ENCODE data around the gene ACACA.

Gene ACACA

DNA sequence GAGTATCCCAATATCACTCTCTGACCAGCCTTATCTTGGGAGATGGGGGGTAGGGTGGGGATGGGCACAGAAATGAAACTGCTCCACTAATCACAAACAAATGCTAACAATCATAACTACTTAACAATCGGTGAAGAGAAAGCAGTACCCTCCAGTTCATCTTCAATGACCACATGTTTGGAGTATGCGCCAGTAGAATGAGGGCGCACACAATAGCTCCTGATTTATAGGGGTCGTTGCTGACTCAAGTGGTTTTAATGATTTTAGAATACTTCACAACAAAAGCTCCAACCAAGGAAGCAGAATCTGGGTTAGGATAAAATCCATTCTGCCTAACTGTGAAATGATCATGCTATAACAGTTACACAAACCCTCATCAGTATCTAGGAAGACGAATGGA is 273.5 kb downstream of the ACACA start:
- ChIA-PET CTCF (interaction anchor here (1.0 to 1.3 kb wide), 4 partner anchors 13 to 76 kb away, joined by 3 to 4 read pairs (median 4); no protein-coding TSS in a partner anchor), POLR2A (no interaction called here)
- Histone ChIP-seq H3K27me3 (replicated peaks in 2 of 5; ENCODE audit: control insufficient read depth in 4 of 5, insufficient read depth in 5 of 5, low read length in 4 of 5) (no peaks in the 10 kb centered on the region), H3K4me3 (ENCODE audit: control insufficient read depth in 1 of 7, extremely low read depth in 1 of 7, insufficient read depth in 4 of 7, low read depth in 2 of 7, low read length in 6 of 7) (no peak overlapping the region), H3K9me3 (ENCODE audit: control extremely low read depth in 1 of 5, control insufficient read depth in 4 of 5, insufficient read depth in 2 of 5, low read depth in 1 of 5, low read length in 4 of 5) (no peaks in the 10 kb centered on the region), H3K27ac (ENCODE audit: insufficient read depth in 1 of 2, low read depth in 1 of 2, low read length in 2 of 2, poor library complexity in 1 of 2, severe bottlenecking in 2 of 2) (no peak overlapping the region), H3K4me1 (ENCODE audit: control extremely low read depth in 1 of 4, control insufficient read depth in 4 of 4, insufficient read depth in 4 of 4, low read length in 3 of 4) (peaks cover 0 to 24% (median 12%) of the 10 kb centered on the region in 4 experiments), H3K36me3 (ENCODE audit: control insufficient read depth in 4 of 4, insufficient read depth in 4 of 4, low read length in 3 of 4) (peaks cover 0 to 60% (median 12%) of the 10 kb centered on the region in 4 experiments)
- 92% methylated on average over 1 of the region's 5 CpGs for WGBS (ENCODE audit: insufficient coverage)
- no peak for DNase-seq

DNA sequence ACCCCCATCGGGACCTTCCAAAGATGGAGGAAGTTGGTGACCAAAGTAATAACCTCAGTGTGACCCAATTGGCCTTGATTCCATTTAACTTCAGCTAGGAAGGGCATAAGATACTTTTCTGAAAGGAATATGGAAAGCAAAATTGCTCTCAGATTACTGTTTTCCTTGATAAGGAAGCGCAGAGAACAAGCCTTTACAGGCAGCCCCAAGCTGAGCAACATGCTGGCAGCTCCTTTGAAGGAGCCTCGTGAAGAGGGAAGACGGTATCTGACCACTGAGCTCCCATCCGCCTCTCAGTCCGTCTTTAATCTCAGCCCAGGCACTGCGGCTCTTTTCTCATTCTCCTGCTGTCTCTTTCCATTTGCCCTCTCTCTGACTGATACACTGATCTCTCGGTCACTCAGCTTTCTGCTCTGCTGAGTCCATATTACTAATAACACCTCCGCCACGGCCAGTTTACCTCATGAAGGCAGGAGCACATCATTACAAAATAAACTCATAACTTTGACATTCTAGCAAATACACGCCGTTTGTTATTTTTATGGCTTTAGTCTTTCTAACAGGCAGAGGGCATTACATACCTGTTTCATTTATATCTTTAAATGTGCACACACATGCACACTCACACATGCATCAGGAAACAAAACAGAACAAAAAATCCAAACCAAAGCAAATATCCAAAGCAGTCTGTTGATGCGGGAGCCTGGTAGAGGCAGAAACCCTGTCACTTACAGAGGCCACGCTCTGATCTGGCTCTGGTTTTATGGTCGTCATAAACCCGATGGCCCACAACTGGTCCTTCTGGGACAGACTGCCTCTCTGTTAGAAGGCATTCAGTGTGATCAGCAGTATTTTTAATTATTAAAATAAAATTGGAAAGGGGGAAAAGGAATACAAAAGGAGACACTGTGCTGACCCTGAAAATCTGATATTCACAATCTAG is 274.7 kb downstream of the ACACA start:
- ChIA-PET CTCF (interaction anchor here (1.0 to 1.3 kb wide), 3 partner anchors 14 to 75 kb away, joined by 3 read pairs; no protein-coding TSS in a partner anchor), POLR2A (no interaction called here)
- Histone ChIP-seq H3K36me3 (ENCODE audit: control insufficient read depth in 4 of 4, insufficient read depth in 4 of 4, low read length in 3 of 4) (peaks cover 0 to 53% (median 12%) of the 10 kb centered on the region in 4 experiments), H3K27me3 (replicated peaks in 2 of 5; ENCODE audit: control insufficient read depth in 4 of 5, insufficient read depth in 5 of 5, low read length in 4 of 5) (no peaks in the 10 kb centered on the region), H3K4me1 (ENCODE audit: control extremely low read depth in 1 of 4, control insufficient read depth in 4 of 4, insufficient read depth in 4 of 4, low read length in 3 of 4) (peaks cover 0 to 24% (median 12%) of the 10 kb centered on the region in 4 experiments), H3K9me3 (ENCODE audit: control extremely low read depth in 1 of 5, control insufficient read depth in 4 of 5, insufficient read depth in 2 of 5, low read depth in 1 of 5, low read length in 4 of 5) (no peaks in the 10 kb centered on the region), H3K27ac (ENCODE audit: insufficient read depth in 1 of 2, low read depth in 1 of 2, low read length in 2 of 2, poor library complexity in 1 of 2, severe bottlenecking in 2 of 2) (no peak overlapping the region), H3K4me3 (ENCODE audit: control insufficient read depth in 1 of 7, extremely low read depth in 1 of 7, insufficient read depth in 4 of 7, low read depth in 2 of 7, low read length in 6 of 7) (no peak overlapping the region)
- DNase-seq, result no peak
- WGBS (ENCODE audit: insufficient coverage), result 95% methylated on average over 16 of the region's 16 CpGs

DNA sequence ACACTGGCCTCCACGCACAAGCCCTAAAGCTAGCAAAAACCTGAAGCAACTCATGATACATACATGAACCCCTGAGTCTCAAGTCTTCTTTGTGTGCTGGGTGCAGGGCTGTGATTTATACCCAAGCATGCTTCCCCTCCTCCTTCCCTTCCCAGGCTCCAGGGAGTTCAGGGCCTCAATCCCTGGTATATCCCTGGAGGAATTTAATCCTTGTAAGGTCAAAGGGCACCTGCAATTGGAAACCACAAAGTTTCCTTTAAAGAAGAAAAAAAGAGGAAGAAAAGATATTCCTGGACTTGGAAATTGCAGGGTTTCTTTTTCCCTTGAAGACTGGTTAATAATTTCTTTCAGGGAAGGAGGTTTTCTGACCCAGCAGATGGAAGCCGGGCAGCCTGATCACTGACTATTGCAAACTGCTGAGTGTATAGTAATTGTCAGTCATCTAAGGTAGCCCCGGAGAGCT is 275.6 kb downstream of the ACACA start:
- DNase-seq, result no peak
- no peak overlapping the region for H3K27ac ChIP-seq (ENCODE audit: insufficient read depth in 1 of 2, low read depth in 1 of 2, low read length in 2 of 2, poor library complexity in 1 of 2, severe bottlenecking in 2 of 2)
- H3K27me3 ChIP-seq (replicated peaks in 2 of 5; ENCODE audit: control insufficient read depth in 4 of 5, insufficient read depth in 5 of 5, low read length in 4 of 5), result no peaks in the 10 kb centered on the region
- no peak overlapping the region for H3K4me3 ChIP-seq (ENCODE audit: control insufficient read depth in 1 of 7, extremely low read depth in 1 of 7, insufficient read depth in 4 of 7, low read depth in 2 of 7, low read length in 6 of 7)
- POLR2A ChIA-PET, result no interaction called here
- H3K36me3 ChIP-seq (ENCODE audit: control insufficient read depth in 4 of 4, insufficient read depth in 4 of 4, low read length in 3 of 4), result peaks cover 0 to 60% (median 13%) of the 10 kb centered on the region in 4 experiments
- 88% methylated on average over 2 of the region's 3 CpGs for WGBS (ENCODE audit: insufficient coverage)
- H3K4me1 ChIP-seq (ENCODE audit: control extremely low read depth in 1 of 4, control insufficient read depth in 4 of 4, insufficient read depth in 4 of 4, low read length in 3 of 4), result peaks cover 0 to 24% (median 12%) of the 10 kb centered on the region in 4 experiments
- H3K9me3 ChIP-seq (ENCODE audit: control extremely low read depth in 1 of 5, control insufficient read depth in 4 of 5, insufficient read depth in 2 of 5, low read depth in 1 of 5, low read length in 4 of 5), result no peaks in the 10 kb centered on the region
- CTCF ChIA-PET, result interaction anchor here (0.6 to 1.0 kb wide), 2 partner anchors 19 to 20 kb away, joined by 3 read pairs; no protein-coding TSS in a partner anchor

DNA sequence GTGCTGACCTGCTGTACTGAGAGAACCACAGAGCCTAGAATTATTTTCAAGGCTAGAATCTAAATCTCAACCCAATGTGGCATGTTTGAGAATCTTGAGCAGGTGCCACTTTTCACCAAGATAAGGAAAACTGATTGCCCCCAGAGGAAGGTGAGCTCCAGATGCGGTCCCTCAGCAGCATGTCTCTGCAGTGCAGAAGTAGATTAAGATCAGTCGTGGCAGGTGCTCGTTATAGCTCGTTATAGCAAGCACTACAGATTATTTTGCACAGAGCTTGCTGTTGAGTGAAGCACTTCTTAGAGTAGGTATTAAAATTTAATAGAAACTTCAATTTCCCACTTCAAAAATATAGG is 281.8 kb downstream of the ACACA start:
- no peak overlapping the region for H3K27ac ChIP-seq (ENCODE audit: insufficient read depth in 1 of 2, low read depth in 1 of 2, low read length in 2 of 2, poor library complexity in 1 of 2, severe bottlenecking in 2 of 2)
- no peaks in the 10 kb centered on the region for H3K9me3 ChIP-seq (ENCODE audit: control extremely low read depth in 1 of 5, control insufficient read depth in 4 of 5, insufficient read depth in 2 of 5, low read depth in 1 of 5, low read length in 4 of 5)

DNA sequence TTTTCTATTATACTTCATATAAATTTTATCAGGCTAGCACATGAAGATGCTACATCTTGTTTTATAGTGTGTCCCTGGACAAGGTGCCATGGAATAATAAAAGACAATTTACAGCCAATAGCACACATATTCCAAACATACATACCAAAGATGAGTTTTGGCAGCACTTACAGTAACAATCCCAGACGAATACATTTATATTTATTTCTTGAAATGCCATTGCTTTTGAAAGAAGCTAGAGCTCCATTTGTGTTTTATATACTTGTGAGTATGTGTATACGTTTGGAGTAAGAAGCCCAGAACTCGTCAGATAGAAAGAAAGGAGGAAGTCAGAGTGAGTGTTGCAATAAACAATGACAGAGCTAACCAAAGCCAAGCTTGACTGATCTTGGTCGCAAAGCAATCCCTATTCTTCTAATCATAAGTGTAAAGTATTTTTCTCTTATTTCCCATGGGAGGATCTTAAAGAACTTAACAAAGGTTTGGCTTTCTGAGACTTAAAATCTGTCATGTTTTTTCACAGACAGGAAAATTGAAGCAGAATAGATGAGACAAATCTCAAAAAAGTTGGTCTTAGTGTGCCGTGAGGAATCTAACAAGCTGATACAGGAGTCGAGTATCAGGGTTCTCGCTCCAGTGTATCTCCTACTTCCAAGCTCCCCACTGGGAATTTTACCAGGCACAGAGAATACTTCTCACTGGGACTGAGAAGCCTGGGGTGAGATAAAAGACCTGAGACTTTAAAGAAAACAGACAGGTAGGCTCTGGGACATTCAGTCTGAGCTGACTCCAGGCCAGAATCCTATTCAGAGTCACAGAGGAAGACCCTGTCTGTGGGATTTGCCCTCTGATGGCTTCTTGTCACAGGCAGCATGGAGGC is 282.5 kb downstream of the ACACA start:
- Histone ChIP-seq H3K27ac (ENCODE audit: insufficient read depth in 1 of 2, low read depth in 1 of 2, low read length in 2 of 2, poor library complexity in 1 of 2, severe bottlenecking in 2 of 2) (no peak overlapping the region), H3K27me3 (replicated peaks in 2 of 5; ENCODE audit: control insufficient read depth in 4 of 5, insufficient read depth in 5 of 5, low read length in 4 of 5) (no peaks in the 10 kb centered on the region), H3K36me3 (ENCODE audit: control insufficient read depth in 4 of 4, insufficient read depth in 4 of 4, low read length in 3 of 4) (peaks cover 8 to 82% (median 22%) of the 10 kb centered on the region in 4 experiments), H3K4me3 (ENCODE audit: control insufficient read depth in 1 of 7, extremely low read depth in 1 of 7, insufficient read depth in 4 of 7, low read depth in 2 of 7, low read length in 6 of 7) (no peak overlapping the region), H3K4me1 (ENCODE audit: control extremely low read depth in 1 of 4, control insufficient read depth in 4 of 4, insufficient read depth in 4 of 4, low read length in 3 of 4) (peaks cover 2 to 18% (median 5%) of the 10 kb centered on the region in 4 experiments), H3K9me3 (ENCODE audit: control extremely low read depth in 1 of 5, control insufficient read depth in 4 of 5, insufficient read depth in 2 of 5, low read depth in 1 of 5, low read length in 4 of 5) (no peaks in the 10 kb centered on the region)
- CTCF ChIA-PET, result interaction anchor here (1.1 to 3.0 kb wide), 6 partner anchors 10 to 43 kb away, joined by 3 to 10 read pairs (median 4); no protein-coding TSS in a partner anchor
- peak; percentile 29 to 79 (median 67) for DNase-seq
- 53% methylated on average over 5 of the region's 7 CpGs for WGBS (ENCODE audit: insufficient coverage)
- POLR2A ChIA-PET, result no interaction called here

More for the DNA sequence above, 281.8 kb downstream of the ACACA start:
- Histone ChIP-seq H3K36me3 (ENCODE audit: control insufficient read depth in 4 of 4, insufficient read depth in 4 of 4, low read length in 3 of 4) (peaks cover 12 to 85% (median 24%) of the 10 kb centered on the region in 4 experiments), H3K27me3 (replicated peaks in 2 of 5; ENCODE audit: control insufficient read depth in 4 of 5, insufficient read depth in 5 of 5, low read length in 4 of 5) (no peaks in the 10 kb centered on the region), H3K4me1 (ENCODE audit: control extremely low read depth in 1 of 4, control insufficient read depth in 4 of 4, insufficient read depth in 4 of 4, low read length in 3 of 4) (peaks cover 2 to 18% (median 5%) of the 10 kb centered on the region in 4 experiments), H3K4me3 (ENCODE audit: control insufficient read depth in 1 of 7, extremely low read depth in 1 of 7, insufficient read depth in 4 of 7, low read depth in 2 of 7, low read length in 6 of 7) (no peak overlapping the region)
- ChIA-PET POLR2A (interaction anchor here (0.6 kb wide), 1 partner anchor 319 kb away, joined by 5 read pairs; no protein-coding TSS in a partner anchor), CTCF (interaction anchor here (1.3 to 3.0 kb wide), 6 partner anchors 10 to 49 kb away, joined by 3 to 10 read pairs (median 4); no protein-coding TSS in a partner anchor)
- DNase-seq, result peak in 2 of 3 donors; percentile 18 to 50
- WGBS (ENCODE audit: insufficient coverage), result 43% methylated on average over 3 of the region's 4 CpGs

DNA sequence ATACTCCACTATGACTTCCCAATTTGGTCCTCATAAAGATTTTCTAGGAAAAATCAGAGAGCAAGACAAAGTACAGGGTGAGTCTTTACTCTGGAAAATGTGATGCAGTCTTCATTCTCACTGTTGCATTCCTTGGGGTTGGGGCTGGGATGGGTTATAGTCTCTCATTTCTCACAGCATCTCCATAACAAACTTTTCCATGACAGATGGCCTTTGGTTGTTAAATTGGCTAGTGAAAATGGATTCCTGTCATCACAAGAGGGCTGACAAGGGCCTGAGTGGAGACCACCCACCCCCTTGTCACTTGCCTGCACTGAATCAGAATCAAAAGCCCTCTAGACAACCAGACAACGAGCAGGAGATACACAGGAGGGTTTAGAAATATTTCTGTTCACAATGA is 283.2 kb downstream of the ACACA start:
- Histone ChIP-seq H3K36me3 (ENCODE audit: control insufficient read depth in 4 of 4, insufficient read depth in 4 of 4, low read length in 3 of 4) (peaks cover 11 to 81% (median 20%) of the 10 kb centered on the region in 4 experiments), H3K9me3 (ENCODE audit: control extremely low read depth in 1 of 5, control insufficient read depth in 4 of 5, insufficient read depth in 2 of 5, low read depth in 1 of 5, low read length in 4 of 5) (no peaks in the 10 kb centered on the region), H3K27me3 (replicated peaks in 2 of 5; ENCODE audit: control insufficient read depth in 4 of 5, insufficient read depth in 5 of 5, low read length in 4 of 5) (no peaks in the 10 kb centered on the region), H3K4me1 (ENCODE audit: control extremely low read depth in 1 of 4, control insufficient read depth in 4 of 4, insufficient read depth in 4 of 4, low read length in 3 of 4) (peaks cover 2 to 18% (median 5%) of the 10 kb centered on the region in 4 experiments), H3K4me3 (ENCODE audit: control insufficient read depth in 1 of 7, extremely low read depth in 1 of 7, insufficient read depth in 4 of 7, low read depth in 2 of 7, low read length in 6 of 7) (no peak overlapping the region), H3K27ac (ENCODE audit: insufficient read depth in 1 of 2, low read depth in 1 of 2, low read length in 2 of 2, poor library complexity in 1 of 2, severe bottlenecking in 2 of 2) (no peak overlapping the region)
- no CpG with 5 or more reads among the region's 1 CpG for WGBS (ENCODE audit: insufficient coverage)
- CTCF ChIA-PET, result interaction anchor here (1.1 to 3.0 kb wide), 5 partner anchors 11 to 64 kb away, joined by 3 to 10 read pairs (median 5); no protein-coding TSS in a partner anchor
- no peak for DNase-seq
- POLR2A ChIA-PET, result no interaction called here
